Mesendoderm (in vitro differentiated cells): ENCODE results near the gene SLC17A4.

Experiments used
- DNase-seq: peaks from one replicate; pipeline ENCODE4 v3.0.0; 2013
- H2AK5ac ChIP-seq: 2 replicates; pipeline ENCODE4 v1.6.1; 2013; ENCODE audit warnings: low read length, inconsistent platforms
- H2BK120ac ChIP-seq: 2 replicates; pipeline ENCODE4 v1.6.1; 2013; ENCODE audit warnings: low read depth, mild to moderate bottlenecking, low read length, moderate library complexity, mixed read lengths
- H2BK15ac ChIP-seq: replicated peaks from 2 replicates; pipeline ENCODE4 v1.6.1; 2013; ENCODE audit warnings: low read depth, mild to moderate bottlenecking, moderate library complexity
- H2BK5ac ChIP-seq: 2 replicates; pipeline ENCODE4 v1.6.1; 2013; ENCODE audit warnings: low read length, inconsistent platforms
- H3K18ac ChIP-seq: 2 replicates; pipeline ENCODE4 v1.6.1; 2013; ENCODE audit warnings: mild to moderate bottlenecking, low read length, mixed read lengths
- H3K23ac ChIP-seq: one replicate; pipeline ENCODE4 v1.6.1; 2013; ENCODE audit warnings: low read length
- H3K27ac ChIP-seq: 2 replicates; pipeline ENCODE4 v1.5.1; 2013; ENCODE audit warnings: low read depth, mild to moderate bottlenecking, inconsistent platforms, low read length, moderate library complexity
- H3K27me3 ChIP-seq: 2 replicates; pipeline ENCODE4 v1.6.1; 2013; ENCODE audit warnings: low read length, control low read depth, mild to moderate bottlenecking, inconsistent platforms; ENCODE audit not compliant: insufficient read depth, poor library complexity
- H3K36me3 ChIP-seq: 2 replicates; pipeline ENCODE4 v1.6.1; 2013; ENCODE audit warnings: low read length, inconsistent platforms; ENCODE audit not compliant: control insufficient read depth, insufficient read depth
- H3K4ac ChIP-seq: one replicate; pipeline ENCODE4 v1.6.1; 2013; ENCODE audit warnings: low read depth, mild to moderate bottlenecking, low read length, moderate library complexity
- H3K4me1 ChIP-seq: 2 replicates; pipeline ENCODE4 v1.6.1; 2013; ENCODE audit warnings: low read depth, low read length, inconsistent platforms; ENCODE audit not compliant: control insufficient read depth
- H3K4me2 ChIP-seq: 2 replicates; pipeline ENCODE4 v1.6.1; 2013; ENCODE audit warnings: low read length
- H3K4me3 ChIP-seq: 2 replicates; pipeline ENCODE4 v1.5.1; 2013; ENCODE audit warnings: mild to moderate bottlenecking, low read length
- H3K56ac ChIP-seq: one replicate; pipeline ENCODE4 v1.6.1; 2013; ENCODE audit warnings: low read length
- H3K79me1 ChIP-seq: 2 replicates; pipeline ENCODE4 v1.6.1; 2013; ENCODE audit warnings: low read length, inconsistent platforms
- H3K79me2 ChIP-seq: 2 replicates; pipeline ENCODE4 v1.6.1; 2013; ENCODE audit warnings: mild to moderate bottlenecking, low read length; ENCODE audit not compliant: control insufficient read depth, insufficient read depth
- H3K9ac ChIP-seq: 2 replicates; pipeline ENCODE4 v1.6.1; 2013; ENCODE audit warnings: low read length, inconsistent platforms
- H4K5ac ChIP-seq: one replicate; pipeline ENCODE4 v1.6.1; 2013; ENCODE audit warnings: low read length
- H4K8ac ChIP-seq: one replicate; pipeline ENCODE4 v1.6.1; 2013; ENCODE audit warnings: low read depth, mild to moderate bottlenecking, control low read depth, low read length, moderate library complexity
- WGBS: extraction: QIAGEN DNeasy Blood & Tissue Kit; methylation state at CpG from one replicate; pipeline ENCODE4 v1.1.7; 2013; ENCODE audit warnings: low lambda C conversion rate, missing lambda C conversion rate; ENCODE audit not compliant: insufficient coverage; ENCODE audit errors: extremely low coverage; 5-methylcytosine and 5-hydroxymethylcytosine counted together

SLC17A4 gene

GRCh38 chr6:25829375-25829774, 74.8 kb downstream of the SLC17A4 start:
- no peak overlapping the region for H3K23ac ChIP-seq
- no peak overlapping the region for H3K4me2 ChIP-seq
- DNase-seq, result no peak
- no peak overlapping the region for H3K9ac ChIP-seq
- H4K8ac ChIP-seq, result no peak overlapping the region
- WGBS, result no CpG with 5 or more reads among the region's 1 CpG
- no peaks in the 10 kb centered on the region for H3K4me1 ChIP-seq
- H2AK5ac ChIP-seq, result no peak overlapping the region
- no peaks in the 10 kb centered on the region for H3K79me1 ChIP-seq
- H3K56ac ChIP-seq, result no peak overlapping the region
- no peak overlapping the region for H3K4ac ChIP-seq
- H2BK15ac ChIP-seq, result no peak overlapping the region
- H2BK5ac ChIP-seq, result no peak overlapping the region
- H3K18ac ChIP-seq, result no peak overlapping the region
- no peaks in the 10 kb centered on the region for H3K79me2 ChIP-seq
- H3K36me3 ChIP-seq, result no peaks in the 10 kb centered on the region
- H2BK120ac ChIP-seq, result no peak overlapping the region
- no peaks in the 10 kb centered on the region for H3K27me3 ChIP-seq
- no peak overlapping the region for H3K4me3 ChIP-seq
- no peak overlapping the region for H3K27ac ChIP-seq
- no peak overlapping the region for H4K5ac ChIP-seq

GRCh38 chr6:25830458-25830857, 75.9 kb downstream of the SLC17A4 start:
- Histone ChIP-seq H3K27me3 (no peaks in the 10 kb centered on the region), H3K4me1 (no peaks in the 10 kb centered on the region), H3K4ac (no peak overlapping the region), H2AK5ac (no peak overlapping the region), H3K56ac (no peak overlapping the region), H3K79me1 (no peaks in the 10 kb centered on the region), H2BK120ac (no peak overlapping the region), H2BK15ac (no peak overlapping the region), H3K27ac (no peak overlapping the region), H3K36me3 (no peaks in the 10 kb centered on the region), H3K4me2 (no peak overlapping the region), H4K8ac (no peak overlapping the region), H3K23ac (no peak overlapping the region), H2BK5ac (no peak overlapping the region), H3K9ac (no peak overlapping the region), H3K4me3 (no peak overlapping the region), H3K79me2 (no peaks in the 10 kb centered on the region), H3K18ac (no peak overlapping the region), H4K5ac (no peak overlapping the region)
- DNase-seq, result no peak
- no CpG with 5 or more reads among the region's 4 CpGs for WGBS
